K562 (cell line): ENCODE measurements around the gene PLXDC1.

Experiments used
- CBX1 ChIP-seq: sonication (generic); IDR thresholded peaks from 2 replicates; pipeline ENCODE4 v1.6.1; 2016; ENCODE audit warnings: antibody characterized with exemption, low read depth, mild to moderate bottlenecking
- ETV6 ChIP-seq, 3 experiments: fragments of 150-350 bp in 1 of 3; sonication (generic) in 1 of 3; formaldehyde crosslinking in 1 of 3; IDR thresholded peaks; 2 replicates each; pipeline versions ENCODE4 v1.6.1 to v1.8.0; 2014 to 2022; ENCODE audit warnings: borderline replicate concordance in 2 of 3, low read depth in 2 of 3, antibody characterized with exemption in 1 of 3, low read length in 1 of 3, mild to moderate bottlenecking in 1 of 3, missing genetic modification reagents in 1 of 3
- FOSL1 ChIP-seq: fragments of 200-800 bp; sonication (Bioruptor generic); conservative IDR thresholded peaks from 2 replicates; pipeline ENCODE4 v1.6.1; 2016; ENCODE audit warnings: missing genetic modification characterization, missing compliant biosample characterization
- HNRNPUL1 ChIP-seq: fragments of 200-400 bp; formaldehyde crosslinking; IDR thresholded peaks from 2 replicates; pipeline ENCODE4 v1.6.1; 2017; ENCODE audit warnings: low read length
- NFATC3 ChIP-seq: fragments of 450-650 bp; IDR thresholded peaks from 2 replicates; pipeline ENCODE4 v1.6.1; 2017; ENCODE audit warnings: mild to moderate bottlenecking
- SMARCA5 ChIP-seq: fragments of 450-650 bp; IDR thresholded peaks from 2 replicates; pipeline ENCODE4 v1.6.1; 2016
- SNIP1 ChIP-seq: fragments of 450-650 bp; IDR thresholded peaks from 2 replicates; pipeline ENCODE4 v1.7.1; 2017; ENCODE audit warnings: low read depth, mild to moderate bottlenecking
- TF ChIP-seq, protein P1 (sequence below): fragments of 250-450 bp; sonication (Bioruptor Pico); IDR thresholded peaks from 2 replicates; pipeline ENCODE4 v1.5.0; 2020; ENCODE audit warnings: mild to moderate bottlenecking

DNA sequence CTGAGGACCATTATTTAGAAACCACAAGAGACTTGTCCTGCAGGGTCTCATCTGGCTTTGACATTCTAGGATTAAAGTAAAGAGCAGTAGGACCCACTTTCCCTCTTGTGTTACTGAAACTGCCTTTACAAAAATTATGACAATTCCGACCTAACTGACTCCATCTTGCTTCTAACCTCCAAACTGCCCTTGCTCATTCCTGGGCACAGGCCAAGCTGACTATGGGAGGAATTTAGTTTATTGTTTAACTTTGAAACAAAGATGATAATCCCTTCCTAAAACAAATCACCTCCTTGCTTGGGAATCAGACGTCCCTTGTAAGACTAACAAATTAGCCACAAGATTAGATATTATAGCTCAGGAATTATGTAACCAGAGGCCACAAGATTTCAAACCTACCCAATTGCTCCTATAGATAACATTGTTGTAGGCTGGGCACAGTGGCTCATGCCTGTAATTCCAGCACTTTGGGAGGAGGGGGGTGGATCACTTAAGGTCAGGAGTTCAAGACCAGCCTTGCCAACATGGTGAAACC lies 97.3 kb downstream of the PLXDC1 start:
- TF ChIP-seq CBX1 (no peak), SMARCA5 (no peak), NFATC3 (no peak), SNIP1 (no peak), HNRNPUL1 (no peak), ETV6 (IDR thresholded peaks at IDR 0.05; ENCODE audit: borderline replicate concordance in 1 of 2, low read depth in 2 of 2, low read length in 1 of 2) (no peak), ETV6 (CRISPR knock-in tag; IDR thresholded peaks at IDR 0.05; ENCODE audit: borderline replicate concordance) (no peak), FOSL1 (tag) (no peak)
- TF ChIP-seq, protein P1, sequence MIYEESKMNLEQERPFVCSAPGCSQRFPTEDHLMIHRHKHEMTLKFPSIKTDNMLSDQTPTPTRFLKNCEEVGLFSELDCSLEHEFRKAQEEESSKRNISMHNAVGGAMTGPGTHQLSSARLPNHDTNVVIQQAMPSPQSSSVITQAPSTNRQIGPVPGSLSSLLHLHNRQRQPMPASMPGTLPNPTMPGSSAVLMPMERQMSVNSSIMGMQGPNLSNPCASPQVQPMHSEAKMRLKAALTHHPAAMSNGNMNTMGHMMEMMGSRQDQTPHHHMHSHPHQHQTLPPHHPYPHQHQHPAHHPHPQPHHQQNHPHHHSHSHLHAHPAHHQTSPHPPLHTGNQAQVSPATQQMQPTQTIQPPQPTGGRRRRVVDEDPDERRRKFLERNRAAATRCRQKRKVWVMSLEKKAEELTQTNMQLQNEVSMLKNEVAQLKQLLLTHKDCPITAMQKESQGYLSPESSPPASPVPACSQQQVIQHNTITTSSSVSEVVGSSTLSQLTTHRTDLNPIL (CRISPR knock-in tag), result no peak
